ENCODE results near the gene NDUFA3.

Gene NDUFA3

GRCh38 chr19:54141356-54141755 is 38.7 kb downstream of the NDUFA3 start:
- DNase-seq = no peak

GRCh38 chr19:54142166-54142780 is 39.6 kb downstream of the NDUFA3 start:
- DNase-seq = no peak

- no peak for DNase-seq
Observed at GRCh38 chr19:54145541-54146158, 43.0 kb downstream of the NDUFA3 start.

DNA sequence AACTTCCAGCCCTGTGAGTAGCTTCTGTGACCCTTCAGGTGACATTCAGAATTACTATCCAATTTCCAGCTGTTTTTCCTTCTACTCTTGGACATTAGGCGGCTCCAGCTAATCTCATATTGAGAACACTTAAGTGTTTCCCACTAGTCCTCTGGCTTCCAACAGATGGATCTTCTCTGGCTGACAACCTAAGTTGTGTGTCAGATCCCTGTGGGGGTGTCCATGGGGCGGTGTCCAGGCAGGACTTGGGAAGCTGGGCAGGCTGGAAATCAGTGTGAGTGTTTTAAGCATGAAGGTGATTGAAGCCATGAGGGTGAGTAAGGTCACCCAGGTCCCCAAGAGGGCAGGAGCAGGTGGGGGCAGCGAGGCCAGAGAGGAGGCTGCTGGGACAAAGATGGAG is 45.0 kb downstream of the NDUFA3 start:
- no peak for DNase-seq

GRCh38 chr19:54148158-54148557 is 45.5 kb downstream of the NDUFA3 start:
- no peak for DNase-seq

GRCh38 chr19:54149021-54149812 is 46.6 kb downstream of the NDUFA3 start:
- DNase-seq = no peak

- no peak for DNase-seq
Observed at GRCh38 chr19:54151362-54152035, 48.8 kb downstream of the NDUFA3 start.

- DNase-seq = no peak
Observed at GRCh38 chr19:54152267-54152666, 49.6 kb downstream of the NDUFA3 start.

DNA sequence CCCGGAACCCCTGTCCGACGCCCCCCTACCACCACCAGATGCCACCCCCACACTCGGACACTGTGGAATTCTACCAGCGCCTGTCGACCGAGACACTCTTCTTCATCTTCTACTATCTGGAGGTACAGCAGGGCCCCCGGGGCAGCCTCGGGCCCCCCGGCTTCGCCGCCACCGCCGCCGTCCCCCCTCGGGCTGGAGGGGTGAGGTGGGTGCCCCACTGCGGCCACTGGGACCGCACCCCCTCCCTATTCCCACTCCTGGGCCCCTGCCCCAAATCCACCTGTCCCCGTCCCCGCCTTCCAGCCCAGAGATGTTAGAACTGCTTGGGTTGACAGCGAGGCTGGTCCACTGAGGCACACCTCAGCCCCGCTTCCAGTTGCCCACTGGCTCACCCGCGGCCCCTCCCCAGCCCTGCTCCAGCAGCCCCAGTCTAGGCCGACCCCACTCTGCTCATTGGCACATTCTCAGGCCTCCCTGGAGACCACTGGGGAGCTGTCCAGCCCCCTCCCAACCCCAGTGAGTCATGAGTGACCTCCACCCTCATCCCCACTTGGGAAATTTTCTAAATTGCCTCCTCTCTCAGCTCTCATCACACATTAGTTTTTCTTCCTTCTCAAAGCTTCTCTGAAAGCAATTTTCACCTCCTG is 50.3 kb downstream of the NDUFA3 start:
- DNase-seq = no peak

DNA sequence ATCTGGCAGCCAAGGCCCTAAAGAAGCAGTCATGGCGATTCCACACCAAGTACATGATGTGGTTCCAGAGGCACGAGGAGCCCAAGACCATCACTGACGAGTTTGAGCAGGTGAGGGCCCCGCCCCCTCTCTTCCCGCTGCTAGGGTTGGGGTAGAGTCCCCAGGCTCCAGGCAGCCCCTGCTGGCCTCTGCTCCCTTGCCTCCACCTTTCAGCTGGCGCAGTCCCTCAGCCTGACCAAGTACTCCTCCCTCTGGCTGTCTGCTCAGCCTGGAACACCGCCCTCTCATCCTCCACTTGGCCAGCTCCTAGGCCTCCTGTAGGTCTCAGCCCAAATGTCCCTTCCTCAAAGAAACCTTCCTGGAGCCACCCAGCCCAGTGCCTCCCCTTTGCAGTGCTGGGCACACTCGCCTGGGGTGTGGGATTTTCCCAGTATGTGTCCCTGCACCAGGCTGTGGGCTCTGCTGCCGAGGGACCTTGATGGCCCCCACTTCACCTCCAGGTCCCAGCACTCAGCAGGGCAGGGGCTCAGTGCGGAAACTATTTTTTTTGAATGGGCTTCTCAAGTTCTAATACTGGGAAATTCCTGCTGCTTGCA is 51.2 kb downstream of the NDUFA3 start:
- no peak for DNase-seq

GRCh38 chr19:54154603-54155345 is 52.1 kb downstream of the NDUFA3 start:
- peak; percentile 39 for DNase-seq

DNA sequence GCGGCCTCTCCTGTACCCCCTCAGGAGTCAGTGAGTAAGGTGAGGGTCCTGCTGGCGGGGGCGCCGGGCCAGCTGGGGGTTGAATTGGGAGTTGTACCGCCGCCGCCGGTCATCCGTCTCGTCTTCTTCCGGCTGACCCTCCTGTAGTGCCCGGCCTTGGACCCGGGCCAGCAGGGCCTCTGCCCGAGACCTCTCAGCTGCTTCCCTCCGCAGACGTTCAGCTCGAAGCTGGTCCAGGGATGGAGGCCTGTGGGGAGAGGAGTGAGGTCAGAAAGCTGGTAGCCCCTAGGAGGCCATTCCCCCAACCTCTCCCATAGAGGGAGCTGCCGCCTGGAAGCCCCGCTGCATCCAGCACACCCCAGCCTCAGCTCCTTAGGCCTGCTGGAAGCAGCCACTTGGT is 53.0 kb downstream of the NDUFA3 start:
- no peak for DNase-seq

GRCh38 chr19:54156490-54156889 is 53.8 kb downstream of the NDUFA3 start:
- DNase-seq = no peak

- DNase-seq = no peak
Observed at GRCh38 chr19:54156953-54157352, 54.3 kb downstream of the NDUFA3 start.

All from CD4-positive, alpha-beta T cell treated with Interleukin-12 subunit alpha and Interleukin-12 subunit beta, for 1 hour (primary cell).